ES-I3 (cell line): ENCODE measurements around the gene MSH2.
"Not testable (repeated sequence)": the region's sequence is repeated elsewhere in the genome, so short reads cannot be mapped to it uniquely, and the experiment has no call there.

Experiments
- H3K36me3 ChIP-seq: 2 replicates; pipeline ENCODE4 v1.6.1; 2013; ENCODE audit warnings: mild to moderate bottlenecking, low read length, control low read depth, moderate library complexity; ENCODE audit not compliant: insufficient read depth
- H3K4me1 ChIP-seq: 2 replicates; pipeline ENCODE4 v1.6.1; 2013; ENCODE audit warnings: mild to moderate bottlenecking, control low read depth, low read length; ENCODE audit not compliant: insufficient read depth
- H3K9ac ChIP-seq: 2 replicates; pipeline ENCODE4 v1.6.1; 2013; ENCODE audit warnings: low read depth, mild to moderate bottlenecking, low read length, moderate library complexity
- H3K9me3 ChIP-seq: 2 replicates; pipeline ENCODE4 v1.6.1; 2013; ENCODE audit warnings: mild to moderate bottlenecking, low read length, moderate library complexity; ENCODE audit not compliant: control insufficient read depth, insufficient read depth

The MSH2 gene

GRCh38 chr2:47501374-47502200, 98.6 kb downstream of the MSH2 start:
- no peaks in the 10 kb centered on the region for H3K4me1 ChIP-seq
- peaks cover 30% of the 10 kb centered on the region for H3K9me3 ChIP-seq
- H3K9ac ChIP-seq, result no peak overlapping the region
- no peaks in the 10 kb centered on the region for H3K36me3 ChIP-seq

- H3K9ac ChIP-seq, H3K4me1 ChIP-seq, H3K36me3 ChIP-seq: not testable (repeated sequence)
- H3K9me3 ChIP-seq, result peaks cover 30% of the 10 kb centered on the region
Measured at GRCh38 chr2:47502498-47502897, 99.5 kb downstream of the MSH2 start.

GRCh38 chr2:47503481-47504070, 100.6 kb downstream of the MSH2 start:
- Histone ChIP-seq H3K4me1 (no peaks in the 10 kb centered on the region), H3K9me3 (peaks cover 29% of the 10 kb centered on the region), H3K36me3 (no peaks in the 10 kb centered on the region), H3K9ac (no peak overlapping the region)

GRCh38 chr2:47504174-47504810, 101.3 kb downstream of the MSH2 start:
- Histone ChIP-seq H3K9ac (no peak overlapping the region), H3K9me3 (peaks cover 26% of the 10 kb centered on the region), H3K4me1 (no peaks in the 10 kb centered on the region), H3K36me3 (no peaks in the 10 kb centered on the region)

GRCh38 chr2:47506024-47506423, 103.1 kb downstream of the MSH2 start:
- Histone ChIP-seq H3K9ac (no peak overlapping the region), H3K36me3 (no peaks in the 10 kb centered on the region), H3K9me3 (peaks cover 16% of the 10 kb centered on the region), H3K4me1 (no peaks in the 10 kb centered on the region)

- no peaks in the 10 kb centered on the region for H3K36me3 ChIP-seq
- no peaks in the 10 kb centered on the region for H3K4me1 ChIP-seq
- H3K9ac ChIP-seq, result no peak overlapping the region
- H3K9me3 ChIP-seq, result peaks cover 16% of the 10 kb centered on the region
Measured at GRCh38 chr2:47506436-47506835, 103.5 kb downstream of the MSH2 start.

GRCh38 chr2:47508080-47508479, 105.1 kb downstream of the MSH2 start:
- Histone ChIP-seq H3K9me3 (peaks cover 16% of the 10 kb centered on the region), H3K36me3 (no peaks in the 10 kb centered on the region), H3K4me1 (no peaks in the 10 kb centered on the region), H3K9ac (no peak overlapping the region)

- no peaks in the 10 kb centered on the region for H3K4me1 ChIP-seq
- H3K36me3 ChIP-seq, result no peaks in the 10 kb centered on the region
- H3K9ac ChIP-seq, result no peak overlapping the region
- peaks cover 16% of the 10 kb centered on the region for H3K9me3 ChIP-seq
Measured at GRCh38 chr2:47508641-47509040, 105.7 kb downstream of the MSH2 start.

- Histone ChIP-seq H3K4me1 (no peaks in the 10 kb centered on the region), H3K9ac (no peak overlapping the region), H3K9me3 (peaks cover 14% of the 10 kb centered on the region), H3K36me3 (no peaks in the 10 kb centered on the region)
Measured at GRCh38 chr2:47509250-47509649, 106.3 kb downstream of the MSH2 start.

- H3K36me3 ChIP-seq, result no peaks in the 10 kb centered on the region
- no peaks in the 10 kb centered on the region for H3K4me1 ChIP-seq
- H3K9ac ChIP-seq, result no peak overlapping the region
- H3K9me3 ChIP-seq, result peaks cover 11% of the 10 kb centered on the region
Measured at GRCh38 chr2:47509821-47510385, 106.9 kb downstream of the MSH2 start.

- Histone ChIP-seq H3K4me1 (no peaks in the 10 kb centered on the region), H3K9ac (no peak overlapping the region), H3K9me3 (peaks cover 4% of the 10 kb centered on the region; the same call in 1 of the 2 replicates), H3K36me3 (no peaks in the 10 kb centered on the region)
Measured at GRCh38 chr2:47510745-47511144, 107.8 kb downstream of the MSH2 start.

GRCh38 chr2:47512581-47513083, 109.7 kb downstream of the MSH2 start:
- no peaks in the 10 kb centered on the region for H3K4me1 ChIP-seq
- no peaks in the 10 kb centered on the region for H3K9me3 ChIP-seq
- H3K36me3 ChIP-seq, result no peaks in the 10 kb centered on the region
- H3K9ac ChIP-seq, result no peak overlapping the region

GRCh38 chr2:47513981-47514520, 111.1 kb downstream of the MSH2 start:
- H3K9me3 ChIP-seq, result no peaks in the 10 kb centered on the region
- H3K9ac ChIP-seq, result no peak overlapping the region
- H3K4me1 ChIP-seq, result no peaks in the 10 kb centered on the region
- no peaks in the 10 kb centered on the region for H3K36me3 ChIP-seq

GRCh38 chr2:47516360-47517104, 113.6 kb downstream of the MSH2 start:
- no peaks in the 10 kb centered on the region for H3K36me3 ChIP-seq
- H3K9me3 ChIP-seq, result no peaks in the 10 kb centered on the region
- no peak overlapping the region for H3K9ac ChIP-seq
- H3K4me1 ChIP-seq, result no peaks in the 10 kb centered on the region
